HUES48 (cell line): Measurements from ENCODE around the gene CASK.
A peak's percentile ranks its signal among the peaks of the same experiment; 100 is the strongest.

Experiments used
- H3K27ac ChIP-seq: one replicate; pipeline ENCODE4 v1.7.0; 2013; ENCODE audit warnings: low read depth, low read length, inconsistent platforms
- H3K27me3 ChIP-seq: 2 replicates; pipeline ENCODE4 v1.6.1; 2013; ENCODE audit warnings: mild to moderate bottlenecking, low read length; ENCODE audit not compliant: control insufficient read depth, insufficient read depth
- H3K36me3 ChIP-seq: 2 replicates; pipeline ENCODE4 v1.6.1; 2013; ENCODE audit warnings: low read length; ENCODE audit not compliant: control insufficient read depth, insufficient read depth
- H3K4me1 ChIP-seq: 2 replicates; pipeline ENCODE4 v1.6.1; 2013; ENCODE audit warnings: mild to moderate bottlenecking, low read length; ENCODE audit not compliant: control insufficient read depth, insufficient read depth
- H3K4me3 ChIP-seq: 2 replicates; pipeline ENCODE4 v1.5.1; 2013; ENCODE audit warnings: mild to moderate bottlenecking, low read depth, low read length
- H3K9ac ChIP-seq: 2 replicates; pipeline ENCODE4 v1.6.1; 2013; ENCODE audit warnings: mild to moderate bottlenecking, low read depth, low read length, moderate library complexity
- H3K9me3 ChIP-seq: 2 replicates; pipeline ENCODE4 v1.6.1; 2013; ENCODE audit warnings: low read length; ENCODE audit not compliant: control insufficient read depth, insufficient read depth

CASK gene

GRCh38 chrX:41718481-41719235, 204.7 kb downstream of the CASK start:
- no peaks in the 10 kb centered on the region for H3K4me1 ChIP-seq
- H3K9ac ChIP-seq = peak overlapping the region; percentile 4; the same call in 1 of the 2 replicates
- H3K27ac ChIP-seq = peak overlapping the region; percentile 75
- no peaks in the 10 kb centered on the region for H3K36me3 ChIP-seq
- H3K4me3 ChIP-seq = no peak overlapping the region
- no peaks in the 10 kb centered on the region for H3K27me3 ChIP-seq
- peaks cover 26% of the 10 kb centered on the region for H3K9me3 ChIP-seq

GRCh38 chrX:41716767-41717473, 206.4 kb downstream of the CASK start:
- H3K9ac ChIP-seq = no peak overlapping the region
- peaks cover 26% of the 10 kb centered on the region for H3K9me3 ChIP-seq
- no peak overlapping the region for H3K4me3 ChIP-seq
- H3K27ac ChIP-seq = no peak overlapping the region
- no peaks in the 10 kb centered on the region for H3K36me3 ChIP-seq
- H3K27me3 ChIP-seq = no peaks in the 10 kb centered on the region
- H3K4me1 ChIP-seq = peaks cover 10% of the 10 kb centered on the region

DNA sequence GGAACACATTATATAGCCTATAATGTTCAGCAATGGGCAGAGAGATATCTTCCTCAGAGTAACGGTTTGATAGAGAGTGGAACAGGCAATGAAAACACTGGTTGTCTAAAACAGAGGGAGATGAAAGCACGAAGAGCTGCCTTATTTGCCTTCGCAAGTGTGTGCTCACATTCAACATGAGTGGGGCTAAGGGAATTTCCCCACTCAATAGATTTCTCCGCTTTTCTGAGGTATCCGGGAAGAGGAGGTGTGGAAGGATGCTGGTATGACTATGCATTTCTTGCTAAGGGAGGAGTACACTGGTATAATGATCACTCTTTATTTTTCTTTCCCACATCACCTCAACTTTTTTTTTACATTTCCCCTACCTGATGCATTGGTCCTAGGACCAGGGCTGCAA, 207.1 kb downstream of the CASK start:
- Histone ChIP-seq H3K27ac (no peak overlapping the region), H3K4me3 (no peak overlapping the region), H3K27me3 (no peaks in the 10 kb centered on the region), H3K9me3 (peaks cover 26% of the 10 kb centered on the region), H3K4me1 (peaks cover 13% of the 10 kb centered on the region), H3K9ac (no peak overlapping the region), H3K36me3 (no peaks in the 10 kb centered on the region)

GRCh38 chrX:41711021-41711667, 212.2 kb downstream of the CASK start:
- Histone ChIP-seq H3K36me3 (no peaks in the 10 kb centered on the region), H3K9ac (no peak overlapping the region), H3K9me3 (no peaks in the 10 kb centered on the region), H3K27ac (no peak overlapping the region), H3K27me3 (no peaks in the 10 kb centered on the region), H3K4me1 (peaks cover 24% of the 10 kb centered on the region), H3K4me3 (no peak overlapping the region)

- Histone ChIP-seq H3K27me3 (no peaks in the 10 kb centered on the region), H3K4me1 (peaks cover 37% of the 10 kb centered on the region), H3K36me3 (no peaks in the 10 kb centered on the region), H3K27ac (no peak overlapping the region), H3K4me3 (no peak overlapping the region), H3K9ac (no peak overlapping the region), H3K9me3 (no peaks in the 10 kb centered on the region)
Measured at GRCh38 chrX:41708486-41708885, 214.9 kb downstream of the CASK start.

GRCh38 chrX:41707218-41707617, 216.1 kb downstream of the CASK start:
- H3K9ac ChIP-seq = no peak overlapping the region
- no peaks in the 10 kb centered on the region for H3K27me3 ChIP-seq
- H3K4me1 ChIP-seq = peaks cover 29% of the 10 kb centered on the region
- H3K36me3 ChIP-seq = no peaks in the 10 kb centered on the region
- H3K27ac ChIP-seq = no peak overlapping the region
- no peaks in the 10 kb centered on the region for H3K9me3 ChIP-seq
- H3K4me3 ChIP-seq = no peak overlapping the region

GRCh38 chrX:41705680-41706374, 217.5 kb downstream of the CASK start:
- Histone ChIP-seq H3K9me3 (no peaks in the 10 kb centered on the region), H3K27ac (no peak overlapping the region), H3K4me1 (peaks cover 26% of the 10 kb centered on the region), H3K4me3 (no peak overlapping the region), H3K27me3 (no peaks in the 10 kb centered on the region), H3K9ac (no peak overlapping the region), H3K36me3 (no peaks in the 10 kb centered on the region)

DNA sequence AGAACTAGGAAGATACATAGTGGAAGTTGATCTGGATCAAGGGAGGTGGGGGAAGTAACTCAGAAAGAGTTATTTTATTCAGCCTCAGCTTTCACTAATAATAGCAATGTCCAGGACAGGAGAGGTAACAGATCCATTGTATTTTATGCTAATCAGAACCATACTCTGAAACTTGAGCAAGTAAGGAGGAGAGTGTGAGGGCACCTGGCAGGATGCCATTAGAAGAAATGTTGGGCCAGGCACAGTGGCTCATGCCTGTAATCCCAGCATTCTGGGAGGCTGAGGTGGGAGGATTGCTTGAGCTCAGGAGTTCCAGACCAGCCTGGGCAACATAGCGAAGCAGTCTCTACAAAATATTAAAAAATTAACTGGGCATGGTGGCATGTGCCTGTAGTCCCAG, 218.3 kb downstream of the CASK start:
- no peak overlapping the region for H3K27ac ChIP-seq
- H3K4me1 ChIP-seq = peaks cover 19% of the 10 kb centered on the region
- no peaks in the 10 kb centered on the region for H3K9me3 ChIP-seq
- no peak overlapping the region for H3K9ac ChIP-seq
- no peak overlapping the region for H3K4me3 ChIP-seq
- no peaks in the 10 kb centered on the region for H3K27me3 ChIP-seq
- H3K36me3 ChIP-seq = no peaks in the 10 kb centered on the region

DNA sequence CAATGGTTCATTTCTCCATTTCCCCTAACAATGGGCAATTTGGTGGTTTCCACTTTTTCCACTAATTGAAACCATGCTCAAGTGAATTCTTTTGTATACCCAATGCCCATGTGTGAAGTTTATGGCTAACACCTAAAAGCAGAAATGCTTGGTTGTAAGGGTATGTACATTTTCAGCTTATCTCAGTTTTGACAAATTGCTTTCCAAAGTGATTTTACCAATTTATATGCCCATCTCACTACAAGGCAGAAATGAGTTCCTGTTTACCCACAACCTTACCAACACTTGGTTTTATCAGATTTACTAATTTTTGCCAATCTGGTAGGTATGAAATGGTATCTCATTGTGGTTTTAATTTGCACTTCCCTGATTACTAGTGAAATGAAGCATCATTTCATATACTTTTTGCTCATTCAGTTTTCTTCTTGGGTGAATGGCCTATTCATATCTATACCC, 219.8 kb downstream of the CASK start:
- peaks cover 19% of the 10 kb centered on the region for H3K4me1 ChIP-seq
- H3K27ac ChIP-seq = no peak overlapping the region
- H3K27me3 ChIP-seq = no peaks in the 10 kb centered on the region
- H3K9ac ChIP-seq = no peak overlapping the region
- H3K36me3 ChIP-seq = no peaks in the 10 kb centered on the region
- no peaks in the 10 kb centered on the region for H3K9me3 ChIP-seq
- no peak overlapping the region for H3K4me3 ChIP-seq

DNA sequence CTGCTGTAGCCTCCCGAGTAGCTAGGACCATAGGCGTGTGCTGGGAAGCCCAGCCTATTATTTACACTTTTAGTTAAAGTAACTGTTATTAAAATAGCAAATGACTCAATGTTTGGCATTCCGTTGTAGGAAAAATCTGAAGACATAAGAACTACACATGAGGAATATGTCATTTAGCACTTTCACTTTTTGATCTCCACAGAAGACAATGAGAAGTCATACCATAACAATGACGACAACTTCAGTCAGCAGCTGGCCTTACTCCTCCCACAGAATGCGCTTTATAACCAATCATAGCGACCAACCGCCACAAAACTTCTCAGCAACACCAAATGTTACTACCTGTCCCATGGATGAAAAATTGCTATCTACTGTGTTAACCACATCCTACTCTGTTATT, 227.9 kb downstream of the CASK start:
- Histone ChIP-seq H3K27ac (no peak overlapping the region), H3K27me3 (no peaks in the 10 kb centered on the region)

More for the DNA sequence above, 227.9 kb downstream of the CASK start:
- Histone ChIP-seq H3K36me3 (no peaks in the 10 kb centered on the region), H3K9me3 (no peaks in the 10 kb centered on the region), H3K4me3 (no peak overlapping the region), H3K9ac (no peak overlapping the region), H3K4me1 (no peaks in the 10 kb centered on the region)
